ENCODE results near the gene NAALADL2.
"Not testable (repeated sequence)": the region's sequence is repeated elsewhere in the genome, so short reads cannot be mapped to it uniquely, and the experiment has no call there.

NAALADL2 gene

GRCh38 chr3:175155172-175155571 is 296.0 kb downstream of the NAALADL2 start:
- no peak for DNase-seq
- in situ Hi-C loops (cut with HindIII; ENCODE audit: low pct_ligation_motif_present, low pct_unique_long_range_greater_than_20kb, low sequenced_read_pairs): no loop called here

- no peak for DNase-seq
- in situ Hi-C loops (cut with HindIII; ENCODE audit: low pct_ligation_motif_present, low pct_unique_long_range_greater_than_20kb, low sequenced_read_pairs): no loop called here
These were observed 300.1 kb downstream of the NAALADL2 start for GRCh38 chr3:175159202-175159601.

- DNase-seq: no peak
- in situ Hi-C loops (cut with HindIII; ENCODE audit: low pct_ligation_motif_present, low pct_unique_long_range_greater_than_20kb, low sequenced_read_pairs): no loop called here
These were observed 302.2 kb downstream of the NAALADL2 start for GRCh38 chr3:175161291-175161690.

GRCh38 chr3:175163686-175164085 is 304.6 kb downstream of the NAALADL2 start:
- in situ Hi-C loops (cut with HindIII; ENCODE audit: low pct_ligation_motif_present, low pct_unique_long_range_greater_than_20kb, low sequenced_read_pairs): no loop called here
- DNase-seq: no peak

GRCh38 chr3:175173117-175173516 is 314.0 kb downstream of the NAALADL2 start:
- in situ Hi-C loops (cut with HindIII; ENCODE audit: low pct_ligation_motif_present, low pct_unique_long_range_greater_than_20kb, low sequenced_read_pairs); DNase-seq: not testable (repeated sequence)

GRCh38 chr3:175176556-175176955 is 317.4 kb downstream of the NAALADL2 start:
- in situ Hi-C loops (cut with HindIII; ENCODE audit: low pct_ligation_motif_present, low pct_unique_long_range_greater_than_20kb, low sequenced_read_pairs): no loop called here
- no peak for DNase-seq

- in situ Hi-C loops (cut with HindIII; ENCODE audit: low pct_ligation_motif_present, low pct_unique_long_range_greater_than_20kb, low sequenced_read_pairs): no loop called here
- DNase-seq: no peak
These were observed 319.9 kb downstream of the NAALADL2 start for GRCh38 chr3:175179055-175179454.

- no peak for DNase-seq
These were observed 325.3 kb downstream of the NAALADL2 start for GRCh38 chr3:175184392-175184791.

GRCh38 chr3:175185903-175186302 is 326.8 kb downstream of the NAALADL2 start:
- in situ Hi-C loops (cut with HindIII; ENCODE audit: low pct_ligation_motif_present, low pct_unique_long_range_greater_than_20kb, low sequenced_read_pairs): no loop called here
- DNase-seq: no peak

More at GRCh38 chr3:175184392-175184791, 325.3 kb downstream of the NAALADL2 start:
- in situ Hi-C loops (cut with HindIII; ENCODE audit: low pct_ligation_motif_present, low pct_unique_long_range_greater_than_20kb, low sequenced_read_pairs): no loop called here

GRCh38 chr3:175186511-175186910 is 327.4 kb downstream of the NAALADL2 start:
- no peak for DNase-seq
- in situ Hi-C loops (cut with HindIII; ENCODE audit: low pct_ligation_motif_present, low pct_unique_long_range_greater_than_20kb, low sequenced_read_pairs): no loop called here

- in situ Hi-C loops (cut with HindIII; ENCODE audit: low pct_ligation_motif_present, low pct_unique_long_range_greater_than_20kb, low sequenced_read_pairs): no loop called here
- DNase-seq: no peak
These were observed 328.5 kb downstream of the NAALADL2 start for GRCh38 chr3:175187586-175187985.

- in situ Hi-C loops (cut with HindIII; ENCODE audit: low pct_ligation_motif_present, low pct_unique_long_range_greater_than_20kb, low sequenced_read_pairs): no loop called here
- DNase-seq: no peak
These were observed 333.4 kb downstream of the NAALADL2 start for GRCh38 chr3:175192536-175192935.

- in situ Hi-C loops (cut with HindIII; ENCODE audit: low pct_ligation_motif_present, low pct_unique_long_range_greater_than_20kb, low sequenced_read_pairs): no loop called here
- no peak for DNase-seq
These were observed 334.8 kb downstream of the NAALADL2 start for GRCh38 chr3:175193815-175194518.

GRCh38 chr3:175198991-175199783 is 340.1 kb downstream of the NAALADL2 start:
- DNase-seq: no peak
- in situ Hi-C loops (cut with HindIII; ENCODE audit: low pct_ligation_motif_present, low pct_unique_long_range_greater_than_20kb, low sequenced_read_pairs): no loop called here

- in situ Hi-C loops (cut with HindIII; ENCODE audit: low pct_ligation_motif_present, low pct_unique_long_range_greater_than_20kb, low sequenced_read_pairs): no loop called here
- DNase-seq: no peak
These were observed 340.8 kb downstream of the NAALADL2 start for GRCh38 chr3:175199961-175200360.

GRCh38 chr3:175200391-175201095 is 341.4 kb downstream of the NAALADL2 start:
- no peak for DNase-seq
- in situ Hi-C loops (cut with HindIII; ENCODE audit: low pct_ligation_motif_present, low pct_unique_long_range_greater_than_20kb, low sequenced_read_pairs): no loop called here

- DNase-seq: no peak
- in situ Hi-C loops (cut with HindIII; ENCODE audit: low pct_ligation_motif_present, low pct_unique_long_range_greater_than_20kb, low sequenced_read_pairs): no loop called here
These were observed 348.2 kb downstream of the NAALADL2 start for GRCh38 chr3:175207361-175207760.

GRCh38 chr3:175208326-175208725 is 349.2 kb downstream of the NAALADL2 start:
- in situ Hi-C loops (cut with HindIII; ENCODE audit: low pct_ligation_motif_present, low pct_unique_long_range_greater_than_20kb, low sequenced_read_pairs): no loop called here

GRCh38 chr3:175211466-175211865 is 352.3 kb downstream of the NAALADL2 start:
- DNase-seq: no peak
- in situ Hi-C loops (cut with HindIII; ENCODE audit: low pct_ligation_motif_present, low pct_unique_long_range_greater_than_20kb, low sequenced_read_pairs): no loop called here

More at GRCh38 chr3:175208326-175208725, 349.2 kb downstream of the NAALADL2 start:
- no peak for DNase-seq

All from ACHN (cell line).